WI38 (cell line): Measurements from ENCODE around the gene SYCN.

Experiments used
- H3K4me3 ChIP-seq: 2 replicates; pipeline ENCODE4 v1.5.1; 2011; ENCODE audit warnings: low read depth, mild to moderate bottlenecking, control low read depth, low read length
- CTCF ChIP-seq: IDR thresholded peaks from 2 replicates; pipeline ENCODE4 v1.5.1; 2012; ENCODE audit warnings: low read depth, mild to moderate bottlenecking, control low read depth, low read length

The SYCN gene

GRCh38 chr19:39203372-39204341 lies at the start of gene SYCN:
Gene SYCN (minus strand): TSS chr19:39204263. CDS start chr19:39204254, 9 bp downstream.
- no peak for TF ChIP-seq CTCF
- H3K4me3 ChIP-seq: no peak within 1 kb of the TSS

GRCh38 chr19:39253374-39254149 lies 49.5 kb upstream of the SYCN start:
- TF ChIP-seq CTCF: no peak
- H3K4me3 ChIP-seq: no peak overlapping the region

- TF ChIP-seq CTCF: no peak
- H3K4me3 ChIP-seq: no peak overlapping the region
Measured at GRCh38 chr19:39252458-39252857, 48.4 kb upstream of the SYCN start.

- no peak overlapping the region for H3K4me3 ChIP-seq
- TF ChIP-seq CTCF: no peak
Measured at GRCh38 chr19:39251846-39252245, 47.8 kb upstream of the SYCN start.

GRCh38 chr19:39251081-39251480 lies 47.0 kb upstream of the SYCN start:
- TF ChIP-seq CTCF: no peak
- no peak overlapping the region for H3K4me3 ChIP-seq

GRCh38 chr19:39248806-39249205 lies 44.7 kb upstream of the SYCN start, which contains the start of gene IFNL4:
Gene IFNL4 (minus strand): TSS chr19:39248856.
- H3K4me3 ChIP-seq: no peak within 1 kb of the TSS
- TF ChIP-seq CTCF: no peak
